ENCODE data around the gene ZSCAN16.
"Not testable (repeated sequence)": the region's sequence is repeated elsewhere in the genome, so short reads cannot be mapped to it uniquely, and the experiment has no call there.

ZSCAN16 gene

DNA sequence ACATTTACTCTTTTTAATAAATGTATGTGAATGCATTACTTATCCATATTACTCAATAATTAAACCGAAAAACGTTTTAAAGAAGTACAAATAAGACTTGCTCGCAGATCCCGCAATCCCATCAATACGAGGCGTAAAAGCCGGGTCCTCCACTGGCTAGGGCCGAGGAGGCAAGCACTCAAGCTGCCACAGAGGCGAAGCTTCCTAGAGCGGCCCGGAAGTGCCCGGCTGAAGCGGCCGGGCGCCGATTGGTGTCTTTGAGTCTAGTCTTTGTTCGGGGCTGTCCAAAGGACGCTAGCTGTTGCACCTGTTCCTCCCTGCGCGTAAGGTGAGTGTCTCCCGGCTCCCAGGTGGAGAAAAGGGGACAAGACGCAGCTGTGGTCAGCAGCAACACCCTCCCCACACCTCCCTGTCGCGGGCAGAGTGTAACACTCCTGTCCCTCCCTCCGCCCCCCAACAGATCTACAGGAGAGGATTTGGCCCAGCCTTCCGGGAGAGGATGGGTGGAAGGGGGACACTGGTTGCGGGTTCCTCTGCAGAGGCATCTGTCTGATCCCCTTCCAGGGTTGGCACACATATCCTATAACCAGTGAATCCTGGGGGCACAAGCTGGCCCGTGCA lies at the start of gene ZSCAN16:
TSS of gene ZSCAN16 (plus strand) at position 260 of the 621 bp plus-strand sequence. CDS start 835 bp downstream, outside the sequence.
- peak; percentile 69 for DNase-seq (ENCODE audit: low read depth)

- no peak for DNase-seq (ENCODE audit: low read depth)
Measured at GRCh38 chr6:28078050-28078449, 46.4 kb upstream of the ZSCAN16 start.

GRCh38 chr6:28078836-28079235 lies 45.6 kb upstream of the ZSCAN16 start:
- no peak for DNase-seq (ENCODE audit: low read depth)

GRCh38 chr6:28080381-28080630 lies 44.1 kb upstream of the ZSCAN16 start, which contains the start of gene ZNF165:
Gene ZNF165, plus strand, starts transcription at chr6:28080568. Its CDS starts 4,913 bp downstream, at chr6:28085481.
- not testable (repeated sequence) for DNase-seq (ENCODE audit: low read depth)

DNA sequence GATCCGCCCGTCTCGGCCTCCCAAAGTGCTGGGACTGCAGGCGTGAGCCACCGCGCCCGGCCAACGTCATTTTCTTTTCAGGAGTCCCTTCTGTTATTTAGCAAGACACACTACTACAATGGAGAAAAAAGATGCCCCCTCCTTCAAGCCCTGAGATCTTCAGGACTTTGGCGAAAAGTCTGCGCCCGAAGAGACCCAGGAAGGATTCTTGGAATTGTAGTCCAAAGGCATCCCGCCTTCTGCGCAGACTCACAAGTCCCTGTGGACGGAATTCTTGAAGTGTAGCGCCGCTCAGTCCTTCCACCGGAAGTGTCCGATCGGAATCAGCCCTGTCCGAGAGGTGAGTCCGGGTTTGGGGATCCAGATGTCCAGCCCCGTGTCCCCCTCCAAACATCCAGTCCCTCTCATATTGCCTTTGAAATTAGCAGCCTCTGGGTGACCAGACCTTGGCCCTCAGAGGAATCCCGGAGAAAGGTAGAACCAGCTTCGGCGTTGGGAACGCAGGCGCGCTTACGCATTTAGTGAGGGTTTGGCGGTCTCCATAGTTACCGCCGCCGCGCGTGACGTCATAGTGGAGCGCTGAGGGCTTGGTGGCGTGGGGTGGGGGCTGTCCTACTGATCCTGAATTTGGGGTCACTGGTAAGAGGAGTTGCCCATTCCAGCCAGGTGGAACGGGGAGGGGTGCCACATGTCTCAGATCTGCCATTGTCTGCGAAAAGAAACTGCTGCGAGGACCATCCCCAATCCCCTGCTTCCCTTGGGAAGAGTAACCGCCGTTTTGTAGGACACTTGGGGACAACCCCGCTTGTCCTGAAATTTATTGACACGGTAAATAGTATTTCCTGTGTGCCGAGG lies 43.6 kb upstream of the ZSCAN16 start:
- DNase-seq (ENCODE audit: low read depth) = peak; percentile 88

DNA sequence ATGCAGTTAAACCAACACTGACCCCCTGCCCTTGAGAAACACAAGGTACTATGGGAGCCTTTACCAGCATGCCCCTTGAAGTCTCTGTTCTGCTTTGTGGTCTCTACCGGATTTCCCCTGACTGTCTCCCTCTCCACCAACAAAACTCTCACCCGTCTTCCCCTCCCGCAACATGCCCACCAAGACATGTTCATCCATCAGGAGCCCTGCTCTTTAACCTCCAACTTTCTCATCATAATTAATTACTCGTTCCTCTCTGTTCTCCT lies 43.0 kb upstream of the ZSCAN16 start:
- DNase-seq (ENCODE audit: low read depth) = peak; percentile 8

DNA sequence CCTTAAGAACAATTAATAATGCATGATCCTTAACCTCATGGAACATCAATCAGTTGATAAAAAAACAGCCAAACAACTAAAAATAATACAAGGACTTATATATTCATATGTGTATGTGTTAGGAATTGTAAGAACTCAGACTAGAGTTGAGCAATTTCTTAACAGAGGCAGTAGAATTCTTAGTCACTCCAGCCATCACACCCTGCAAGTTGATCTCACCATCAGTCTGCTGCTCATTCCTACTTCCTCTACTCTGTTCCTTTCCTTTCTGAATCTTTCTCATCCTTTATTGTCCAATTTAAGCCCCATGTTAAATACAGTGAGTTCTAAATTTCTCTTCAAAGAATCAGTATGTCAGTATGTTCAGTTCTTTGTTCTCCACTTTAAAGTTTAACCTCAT lies 41.5 kb upstream of the ZSCAN16 start:
- DNase-seq (ENCODE audit: low read depth) = no peak

DNA sequence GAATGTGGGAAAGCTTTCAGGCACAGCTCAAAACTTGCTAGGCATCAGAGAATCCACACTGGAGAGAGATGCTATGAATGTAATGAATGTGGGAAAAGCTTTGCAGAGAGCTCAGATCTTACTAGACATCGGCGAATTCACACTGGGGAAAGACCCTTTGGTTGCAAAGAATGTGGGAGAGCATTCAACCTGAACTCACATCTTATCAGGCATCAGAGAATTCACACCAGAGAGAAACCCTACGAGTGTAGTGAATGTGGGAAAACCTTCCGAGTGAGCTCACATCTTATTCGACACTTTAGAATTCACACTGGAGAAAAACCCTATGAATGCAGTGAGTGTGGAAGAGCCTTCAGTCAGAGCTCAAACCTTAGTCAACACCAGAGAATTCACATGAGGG lies 35.4 kb upstream of the ZSCAN16 start:
- no peak for DNase-seq (ENCODE audit: low read depth)

GRCh38 chr6:28090917-28091586 lies 33.4 kb upstream of the ZSCAN16 start:
- DNase-seq (ENCODE audit: low read depth) = no peak

- not testable (repeated sequence) for DNase-seq (ENCODE audit: low read depth)
Measured at GRCh38 chr6:28102222-28102621, 22.2 kb upstream of the ZSCAN16 start.

- not testable (repeated sequence) for DNase-seq (ENCODE audit: low read depth)
Measured at GRCh38 chr6:28102699-28103098, 21.7 kb upstream of the ZSCAN16 start.

DNA sequence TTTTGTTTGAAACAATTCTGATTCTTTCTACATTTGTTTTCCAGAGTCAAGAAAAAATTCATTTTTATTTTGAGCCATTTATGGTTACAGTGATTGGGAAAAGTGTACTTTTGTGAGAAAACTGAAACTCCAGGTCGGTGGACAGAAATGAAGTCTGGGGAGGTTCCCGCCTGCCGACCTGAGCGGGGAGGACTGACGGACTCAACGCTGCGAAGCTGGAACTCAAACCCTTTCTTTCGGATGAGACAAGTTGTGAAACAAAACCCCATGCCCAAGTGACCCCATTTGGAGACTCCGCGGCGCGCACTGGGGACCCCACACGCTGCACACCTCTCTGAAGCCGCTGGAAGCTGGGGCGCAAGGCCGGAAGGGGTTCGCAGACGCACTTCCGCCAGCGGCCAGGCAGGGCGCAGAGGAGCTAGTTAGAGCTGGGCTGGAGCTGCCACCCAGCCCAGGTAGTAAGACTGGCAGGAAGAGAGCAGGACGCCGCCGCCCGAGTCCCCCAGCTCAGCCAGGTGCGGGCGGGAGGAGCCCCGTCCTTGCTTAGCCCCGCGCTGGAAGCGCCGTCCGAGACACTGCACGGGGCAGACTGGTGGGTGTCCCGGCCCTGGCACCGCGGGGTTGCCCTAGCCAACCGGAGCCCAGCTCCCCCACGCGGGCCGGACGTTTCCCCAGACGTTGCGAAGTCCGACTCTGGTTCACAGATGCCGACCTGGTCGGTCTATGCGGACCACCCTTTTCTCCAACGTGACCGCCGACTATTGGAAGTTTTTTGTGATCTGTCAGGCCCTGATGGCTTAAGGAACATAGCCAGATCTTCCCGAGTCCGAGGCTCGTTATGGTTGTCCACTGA lies 19.8 kb upstream of the ZSCAN16 start:
- peak; percentile 77 for DNase-seq (ENCODE audit: low read depth)

DNA sequence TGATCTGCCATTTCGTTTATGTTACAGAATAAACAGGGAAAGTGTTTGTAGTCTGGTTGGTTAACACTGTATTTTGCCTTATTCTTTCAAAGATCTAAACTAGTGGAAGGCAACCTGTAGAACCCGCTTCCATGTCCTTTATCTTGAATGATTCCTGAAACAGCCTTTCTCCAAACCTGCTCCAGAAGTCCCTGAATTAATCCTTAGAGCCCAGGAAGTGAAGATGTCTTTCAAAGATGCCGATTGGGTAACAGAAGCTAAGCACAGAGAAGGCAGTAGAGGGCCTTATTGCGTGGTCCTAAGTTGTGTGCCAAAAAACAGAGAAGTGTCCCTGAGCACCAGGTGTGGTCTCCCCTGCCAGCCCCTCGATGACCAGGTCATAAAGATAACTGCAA lies 19.2 kb upstream of the ZSCAN16 start:
- no peak for DNase-seq (ENCODE audit: low read depth)

DNA sequence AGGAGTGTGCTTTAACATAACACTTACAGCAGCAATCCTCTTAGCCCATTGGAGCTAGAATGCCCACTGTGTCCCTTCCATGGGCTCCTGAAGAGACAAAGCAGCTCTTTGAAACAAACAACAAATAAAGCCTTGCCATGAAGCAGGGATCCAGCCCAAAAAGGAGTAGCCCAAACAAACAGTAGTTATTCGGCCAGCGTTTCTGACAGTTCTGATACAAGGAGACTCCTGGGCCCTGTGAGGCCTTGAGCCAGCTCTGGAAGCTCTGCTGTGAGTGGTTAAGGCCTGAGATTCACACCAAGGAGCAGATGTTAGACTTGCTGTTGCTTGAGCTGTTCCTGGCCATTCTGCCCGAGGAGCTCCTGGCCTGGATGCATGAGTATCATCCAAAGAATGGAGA lies 16.9 kb upstream of the ZSCAN16 start:
- DNase-seq (ENCODE audit: low read depth) = no peak

DNA sequence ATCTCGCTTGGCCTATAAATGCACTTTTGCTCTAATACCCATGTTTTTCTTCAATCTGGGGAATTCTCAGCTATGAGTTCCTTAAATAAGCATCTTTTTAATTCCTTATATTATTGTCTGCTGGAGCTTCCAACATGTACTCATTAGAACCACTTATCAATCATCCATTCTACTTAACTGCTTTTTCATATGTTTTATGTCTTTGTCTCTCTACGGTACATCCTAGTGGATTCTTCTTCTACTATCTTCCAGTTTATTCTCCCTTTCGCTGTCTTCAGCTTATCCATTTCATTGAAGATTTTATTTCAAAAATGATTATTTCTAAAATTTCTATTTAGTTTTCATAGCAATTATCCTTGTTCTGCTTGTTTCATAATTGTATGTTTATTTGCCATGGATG lies 12.4 kb upstream of the ZSCAN16 start:
- DNase-seq (ENCODE audit: low read depth) = no peak

- no peak for DNase-seq (ENCODE audit: low read depth)
Measured at GRCh38 chr6:28115799-28116198, 8.6 kb upstream of the ZSCAN16 start.

DNA sequence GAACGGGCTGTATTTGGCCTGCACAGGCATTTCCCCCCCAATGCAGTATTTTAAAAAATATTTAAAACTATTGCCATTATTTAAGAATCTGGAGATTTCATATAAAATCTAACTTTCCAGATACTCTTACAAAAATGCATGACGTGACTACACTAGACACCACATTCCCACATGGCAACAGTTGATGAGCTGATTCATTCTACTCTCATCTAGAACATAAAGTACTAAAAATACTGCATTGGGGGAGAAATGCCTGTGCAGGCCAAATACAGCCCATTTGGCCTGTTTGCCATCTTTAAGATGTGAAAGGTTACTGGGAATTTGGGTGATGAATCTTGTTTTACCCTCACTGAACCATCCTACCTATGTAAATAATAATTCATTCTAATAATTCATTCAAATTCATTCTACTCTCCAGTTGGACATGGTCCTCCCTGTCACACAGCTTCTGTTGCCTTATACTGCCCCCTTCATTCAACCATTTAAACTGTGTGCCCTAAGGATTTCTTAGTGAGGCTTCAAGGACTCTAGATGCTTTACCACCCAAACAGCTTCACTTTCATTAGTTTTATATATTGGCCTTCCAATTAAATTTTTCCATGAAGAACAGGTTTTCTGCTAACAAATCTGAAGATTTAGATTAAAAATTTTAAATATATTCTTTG lies 6.9 kb upstream of the ZSCAN16 start:
- no peak for DNase-seq (ENCODE audit: low read depth)

DNA sequence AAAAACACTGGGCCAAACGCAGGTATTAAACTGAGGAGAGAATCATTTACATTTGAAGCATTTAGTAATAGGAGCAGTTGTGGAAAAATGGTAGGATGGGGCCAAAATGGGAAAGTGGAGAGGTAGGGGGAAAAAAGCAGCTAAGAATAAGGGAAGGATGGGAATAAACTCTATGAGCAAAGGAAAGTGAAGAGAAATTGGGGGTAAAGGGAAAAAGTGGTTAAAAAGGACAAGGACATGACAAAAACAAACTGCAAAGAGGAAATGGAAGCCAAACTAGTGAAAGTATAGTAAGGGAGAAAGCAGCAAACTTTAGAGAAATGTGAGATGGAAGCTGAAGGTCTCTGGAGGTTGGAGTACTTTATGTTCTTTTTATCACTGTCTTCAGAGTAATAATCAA lies 6.2 kb upstream of the ZSCAN16 start:
- no peak for DNase-seq (ENCODE audit: low read depth)

- no peak for DNase-seq (ENCODE audit: low read depth)
Measured at GRCh38 chr6:28121876-28122275, 2.5 kb upstream of the ZSCAN16 start.

GRCh38 chr6:28122283-28122682 lies 2.1 kb upstream of the ZSCAN16 start:
- not testable (repeated sequence) for DNase-seq (ENCODE audit: low read depth)

DNA sequence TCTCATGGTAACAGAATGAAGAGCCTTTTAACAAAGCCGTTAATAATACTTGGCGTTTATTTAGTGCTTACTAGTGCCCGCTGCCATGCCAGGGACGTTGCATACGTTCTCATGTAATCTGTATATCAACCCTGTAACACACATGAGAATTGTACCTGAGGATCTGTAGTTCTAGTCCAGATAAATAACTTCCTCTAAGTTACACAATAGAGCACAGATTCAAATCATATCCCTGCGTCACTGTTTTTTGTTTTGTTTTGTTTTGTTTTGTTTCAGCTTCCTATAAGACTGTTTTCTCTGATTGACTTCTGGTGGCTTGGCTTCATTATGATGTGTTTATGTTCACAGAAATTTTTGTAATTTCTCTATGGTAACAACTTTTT lies 553 bp downstream of the ZSCAN16 start:
- DNase-seq (ENCODE audit: low read depth) = no peak

GRCh38 chr6:28125401-28125800 lies 992 bp downstream of the ZSCAN16 start:
- no peak for DNase-seq (ENCODE audit: low read depth)
